ENCODE results near the gene KCNJ1. TPM values are rescaled to one million over a fixed set of nuclear protein-coding genes. Genes with fewer than 3 reads are reported as not detected.

Gene KCNJ1
- total and polyA plus RNA-seq, 9 of the 15 experiments (the other 6 are each of a cell fraction or from before 2014, with no cell fraction given), result not detected

GRCh38 chr11:128872594-128872993 is 5.5 kb upstream of the KCNJ1 start:
- no peaks in the 10 kb centered on the region; a peak in 1 of 5 replicates for H3K27me3 ChIP-seq (ENCODE audit: control insufficient read depth in 2 of 2, insufficient read depth in 2 of 2, low read length in 2 of 2)
- H3K27ac ChIP-seq (ENCODE audit: extremely low read depth, low read depth, low read length), result no peak overlapping the region
- no peak overlapping the region for H3K4me3 ChIP-seq
- H3K4me2 ChIP-seq (ENCODE audit: insufficient read depth, low read length), result no peak overlapping the region
- WGBS (ENCODE audit: insufficient coverage, low coverage, missing lambda C conversion rate), result 0% methylated on average over 2 of the region's 3 CpGs
- TF ChIP-seq KDM4B (IDR thresholded peaks at IDR 0.05; ENCODE audit: borderline replicate concordance in 2 of 2, low read depth in 1 of 2), result no peak
- ChIA-PET CTCF (ENCODE audit: low intra/inter-chr PET ratio) (no interaction called here), POLR2A (no interaction called here)
- H3K9me3 ChIP-seq (replicated peaks; ENCODE audit: control insufficient read depth, insufficient read depth, low read depth, low read length), result no peaks in the 10 kb centered on the region
- H3K79me2 ChIP-seq (ENCODE audit: control insufficient read depth, insufficient read depth, low read length), result no peaks in the 10 kb centered on the region
- no peak overlapping the region for H2AFZ ChIP-seq (ENCODE audit: low read depth, low read length)
- FAIRE-seq, result no peak
- H3K36me3 ChIP-seq (ENCODE audit: control insufficient read depth, insufficient read depth, low read length), result no peaks in the 10 kb centered on the region
- no TSS peak for BruUV-seq (replicated peaks)
- intact Hi-C loops (cut with micrococcal nuclease) (no loop called here), in situ Hi-C loops (cut with MboI) (no loop called here)
- H3K4me1 ChIP-seq (replicated peaks in 1 of 2; ENCODE audit: control insufficient read depth in 2 of 2, insufficient read depth in 2 of 2, low read length in 2 of 2), result no peaks in the 10 kb centered on the region
- no peaks in the 10 kb centered on the region for H4K20me1 ChIP-seq (replicated peaks; ENCODE audit: control insufficient read depth, insufficient read depth, low read length)
- no peak for ATAC-seq
- no peak overlapping the region for H3K9ac ChIP-seq (ENCODE audit: insufficient read depth in 1 of 2, low read depth in 2 of 2, low read length in 2 of 2)
- no peak for DNase-seq (ENCODE audit: extremely low read depth in 1 of 4, low spot score in 3 of 4)
- H3K9me1 ChIP-seq (ENCODE audit: control insufficient read depth, insufficient read depth, low read length), result no peaks in the 10 kb centered on the region

GRCh38 chr11:128872094-128872493 is 5.0 kb upstream of the KCNJ1 start:
- intact Hi-C loops (cut with micrococcal nuclease), result no loop called here
- WGBS (ENCODE audit: insufficient coverage, low coverage, missing lambda C conversion rate), result 0% methylated on average over 6 of the region's 6 CpGs
- ChIA-PET POLR2A (interaction anchor here (1.0 kb wide), 1 partner anchor 15 kb away, joined by 3 read pairs; no protein-coding TSS in a partner anchor), CTCF (ENCODE audit: low intra/inter-chr PET ratio) (no interaction called here)
- ATAC-seq (no peak), FAIRE-seq (no peak), DNase-seq (ENCODE audit: extremely low read depth in 1 of 4, low spot score in 3 of 4) (no peak)
- Histone ChIP-seq H3K9me1 (ENCODE audit: control insufficient read depth, insufficient read depth, low read length) (no peaks in the 10 kb centered on the region), H3K27ac (ENCODE audit: extremely low read depth, low read depth, low read length) (no peak overlapping the region), H3K4me3 (no peak overlapping the region), H3K9ac (ENCODE audit: insufficient read depth in 1 of 2, low read depth in 2 of 2, low read length in 2 of 2) (no peak overlapping the region), H3K27me3 (ENCODE audit: control insufficient read depth in 2 of 2, insufficient read depth in 2 of 2, low read length in 2 of 2) (no peaks in the 10 kb centered on the region; a peak in 1 of 5 replicates), H2AFZ (ENCODE audit: low read depth, low read length) (no peak overlapping the region), H3K4me2 (ENCODE audit: insufficient read depth, low read length) (no peak overlapping the region), H4K20me1 (replicated peaks; ENCODE audit: control insufficient read depth, insufficient read depth, low read length) (no peaks in the 10 kb centered on the region), H3K79me2 (ENCODE audit: control insufficient read depth, insufficient read depth, low read length) (no peaks in the 10 kb centered on the region), H3K4me1 (replicated peaks in 1 of 2; ENCODE audit: control insufficient read depth in 2 of 2, insufficient read depth in 2 of 2, low read length in 2 of 2) (no peaks in the 10 kb centered on the region), H3K9me3 (replicated peaks; ENCODE audit: control insufficient read depth, insufficient read depth, low read depth, low read length) (no peaks in the 10 kb centered on the region), H3K36me3 (ENCODE audit: control insufficient read depth, insufficient read depth, low read length) (no peaks in the 10 kb centered on the region)
- in situ Hi-C loops (cut with MboI), result no loop called here
- BruUV-seq (replicated peaks), result no TSS peak
- no peak for TF ChIP-seq RREB1 (CRISPR knock-in tag; IDR thresholded peaks at IDR 0.05)
- no peak for TF ChIP-seq C11orf30 (IDR thresholded peaks at IDR 0.05; ENCODE audit: low read depth)
- TF ChIP-seq HMG20A (CRISPR knock-in tag; conservative IDR thresholded peaks at IDR 0.05), result no peak
- no peak for TF ChIP-seq CCAR2 (IDR thresholded peaks at IDR 0.05; ENCODE audit: low read depth, low read length)
- TF ChIP-seq RNF219 (CRISPR knock-in tag; IDR thresholded peaks at IDR 0.05), result no peak
- no peak for TF ChIP-seq ATF4 (CRISPR knock-in tag; IDR thresholded peaks at IDR 0.05)
